Right lobe of liver (tissue), 6 donors: ENCODE data around the gene ANXA7. TPM values are rescaled to one million over a fixed set of nuclear protein-coding genes. Genes with fewer than 3 reads are reported as not detected.

Experiments used
- ATAC-seq, 4 donors: fragments of 200-7000 bp; cut with Tn5 transposase; one replicate each; pipeline ENCODE4 v1.9.1; 2020; ENCODE audit warnings: mild to moderate bottlenecking in 4 of 4, moderate library complexity in 4 of 4
- DNase-seq, 3 donors: peaks; one replicate each; pipeline ENCODE4 v3.0.0-alpha.2; 2020
- H3K27ac ChIP-seq, 3 donors: fragments of 200-600 bp; one replicate each; pipeline ENCODE4 v1.8.0; 2022
- H3K27me3 ChIP-seq, 2 donors: fragments of 200-600 bp; one replicate each; pipeline ENCODE4 v1.8.0; 2022
- H3K36me3 ChIP-seq, 4 donors: fragments of 200-600 bp; sonication (generic) in 1 of 4; one replicate each; pipeline versions ENCODE4 v1.5.1 to v1.8.0; 2017 to 2022; ENCODE audit warnings: control low read depth in 1 of 4
- H3K4me1 ChIP-seq, 4 donors: fragments of 200-600 bp; sonication (generic) in 1 of 4; one replicate each; pipeline versions ENCODE4 v1.5.1 to v1.8.0; 2017 to 2022; ENCODE audit warnings: control low read depth in 1 of 4
- H3K4me3 ChIP-seq, 3 donors: fragments of 200-600 bp; one replicate each; pipeline ENCODE4 v1.8.0; 2022
- H3K9me3 ChIP-seq, 4 donors: fragments of 200-600 bp; sonication (generic) in 1 of 4; one replicate each; pipeline versions ENCODE4 v1.5.1 to v1.8.0; 2017 to 2022; ENCODE audit warnings: control low read depth in 1 of 4
- POLR2A ChIP-seq: fragments of 450-650 bp; IDR thresholded peaks from one replicate; pipeline ENCODE4 v1.6.1; 2017; ENCODE audit warnings: antibody characterized with exemption, mild to moderate bottlenecking
- WGBS: methylation state at CpG from one replicate; pipeline ENCODE4 v1.1.6; 2018; ENCODE audit warnings: low coverage, low lambda C conversion rate; ENCODE audit not compliant: insufficient coverage; ENCODE audit errors: missing lambda C conversion rate; 5-methylcytosine and 5-hydroxymethylcytosine counted together
- intact Hi-C, 2 donors: fragments of 100-400 bp; cut with DNase I; formaldehyde crosslinking; loops; one replicate each; pipeline versions ENCODE4 v1.11.2 to v1.14.1; 2022
- total RNA-seq, 6 experiments: library from RNA; depleted of rRNA in 2 of 6; stranded (reverse); fragments of >200 nt in 2 of 6; fragmentation: NEBNext Ultra II Directional in 3 of 6; extraction: Animal tissue kit (Norgen Biotek cat#: 25700) in 3 of 6; gene quantifications; one replicate each; pipeline versions ENCODE4 v1.1.0 to v1.2.4, GENCODE V29; 2016 to 2023
- TF ChIP-seq, protein P1 (sequence below), 4 donors: fragments of 200-600 bp in 3 of 4; fragments of 450-650 bp in 1 of 4; IDR thresholded peaks; one replicate each; pipeline versions ENCODE4 v1.5.1 to v1.8.0; 2016 to 2022; ENCODE audit warnings: antibody characterized with exemption in 4 of 4, mild to moderate bottlenecking in 2 of 4
- donor health status: DM: no; HTN: yes; CAD: no.
- donor health status: DM: no; HTN: no; CAD: no.
- donor health status: DM: no; HTN: no; CAD: no.
- donor health status: DM: no; HTN: yes; CAD: no.
- donor health status: DM: no; HTN: yes; CAD: no.

Gene ANXA7
- total RNA-seq, 6 experiments from 2014 or later: 79.6 to 139 (median 102) TPM

DNA sequence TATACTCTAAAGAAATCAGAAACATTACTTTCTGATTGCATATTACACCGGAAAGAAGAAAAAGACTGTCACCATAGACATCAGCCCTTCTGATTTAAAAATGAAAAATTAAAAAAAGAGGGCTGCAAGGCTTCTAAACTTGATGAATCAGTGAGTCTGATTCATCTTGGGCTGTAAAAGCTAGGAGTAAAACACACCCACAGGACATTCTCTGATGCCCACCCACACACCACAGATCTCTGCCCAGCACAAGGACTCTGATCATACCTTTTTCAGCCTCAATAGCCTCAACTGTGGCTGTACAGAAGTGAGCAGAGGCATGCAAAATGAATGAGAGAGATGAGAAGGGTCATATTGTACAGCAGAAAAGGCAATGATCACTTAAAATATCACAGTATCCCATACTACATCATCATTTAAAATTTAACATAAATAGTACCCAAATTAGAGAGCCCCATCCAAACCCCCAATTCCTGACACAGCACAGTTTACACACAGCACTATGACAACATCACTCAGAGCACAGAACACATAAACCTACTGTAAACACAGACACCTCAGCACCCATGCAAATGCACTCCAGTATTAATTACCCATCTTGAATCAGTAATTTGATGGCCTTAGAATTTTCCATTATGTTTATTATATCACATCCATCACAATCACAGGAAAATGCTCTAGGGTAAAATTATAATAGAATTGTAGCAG is 25.9 kb upstream of the ANXA7 start:
- H3K4me3 ChIP-seq: no peak overlapping the region
- TF ChIP-seq POLR2A: no peak
- TF ChIP-seq, protein P1, sequence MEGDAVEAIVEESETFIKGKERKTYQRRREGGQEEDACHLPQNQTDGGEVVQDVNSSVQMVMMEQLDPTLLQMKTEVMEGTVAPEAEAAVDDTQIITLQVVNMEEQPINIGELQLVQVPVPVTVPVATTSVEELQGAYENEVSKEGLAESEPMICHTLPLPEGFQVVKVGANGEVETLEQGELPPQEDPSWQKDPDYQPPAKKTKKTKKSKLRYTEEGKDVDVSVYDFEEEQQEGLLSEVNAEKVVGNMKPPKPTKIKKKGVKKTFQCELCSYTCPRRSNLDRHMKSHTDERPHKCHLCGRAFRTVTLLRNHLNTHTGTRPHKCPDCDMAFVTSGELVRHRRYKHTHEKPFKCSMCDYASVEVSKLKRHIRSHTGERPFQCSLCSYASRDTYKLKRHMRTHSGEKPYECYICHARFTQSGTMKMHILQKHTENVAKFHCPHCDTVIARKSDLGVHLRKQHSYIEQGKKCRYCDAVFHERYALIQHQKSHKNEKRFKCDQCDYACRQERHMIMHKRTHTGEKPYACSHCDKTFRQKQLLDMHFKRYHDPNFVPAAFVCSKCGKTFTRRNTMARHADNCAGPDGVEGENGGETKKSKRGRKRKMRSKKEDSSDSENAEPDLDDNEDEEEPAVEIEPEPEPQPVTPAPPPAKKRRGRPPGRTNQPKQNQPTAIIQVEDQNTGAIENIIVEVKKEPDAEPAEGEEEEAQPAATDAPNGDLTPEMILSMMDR (IDR thresholded peaks at IDR 0.05): no peak
- no peaks in the 10 kb centered on the region for H3K9me3 ChIP-seq
- DNase-seq (no peak), ATAC-seq (no peak)
- intact Hi-C loops: no loop called here
- H3K4me1 ChIP-seq: no peaks in the 10 kb centered on the region
- H3K27ac ChIP-seq: no peak overlapping the region
- WGBS: 93% methylated on average over 1 of the region's 1 CpG
- no peaks in the 10 kb centered on the region for H3K27me3 ChIP-seq
- H3K36me3 ChIP-seq: peaks cover 0 to 6% (median 5%) of the 10 kb centered on the region in 4 donors

DNA sequence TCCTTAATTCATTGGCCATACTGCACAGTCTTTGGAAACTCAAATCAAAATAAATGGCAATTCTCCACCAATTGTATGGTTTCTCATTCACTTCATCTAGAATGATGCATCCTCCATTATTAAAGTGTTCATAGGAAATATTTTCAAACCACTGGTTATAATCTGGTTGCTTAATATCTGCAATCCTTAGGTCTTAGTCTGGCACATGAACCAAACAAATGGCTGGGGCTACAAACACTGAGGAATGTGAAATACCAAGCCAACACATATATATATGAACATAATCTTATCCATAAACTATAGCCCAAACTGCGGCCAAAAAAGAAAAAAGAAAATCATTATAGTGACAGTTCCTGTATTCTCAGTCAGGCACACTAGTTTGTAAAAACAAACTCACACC is 25.2 kb upstream of the ANXA7 start:
- 92% methylated on average over 1 of the region's 1 CpG for WGBS
- H3K4me1 ChIP-seq: no peaks in the 10 kb centered on the region
- no peak for DNase-seq
- no peaks in the 10 kb centered on the region for H3K27me3 ChIP-seq
- no peak for ATAC-seq
- H3K27ac ChIP-seq: no peak overlapping the region
- no peaks in the 10 kb centered on the region for H3K9me3 ChIP-seq
- intact Hi-C loops: no loop called here
- peaks cover 0 to 6% (median 3%) of the 10 kb centered on the region in 4 donors for H3K36me3 ChIP-seq
- TF ChIP-seq, protein P1 (IDR thresholded peaks at IDR 0.05): no peak
- TF ChIP-seq POLR2A: no peak
- no peak overlapping the region for H3K4me3 ChIP-seq

DNA sequence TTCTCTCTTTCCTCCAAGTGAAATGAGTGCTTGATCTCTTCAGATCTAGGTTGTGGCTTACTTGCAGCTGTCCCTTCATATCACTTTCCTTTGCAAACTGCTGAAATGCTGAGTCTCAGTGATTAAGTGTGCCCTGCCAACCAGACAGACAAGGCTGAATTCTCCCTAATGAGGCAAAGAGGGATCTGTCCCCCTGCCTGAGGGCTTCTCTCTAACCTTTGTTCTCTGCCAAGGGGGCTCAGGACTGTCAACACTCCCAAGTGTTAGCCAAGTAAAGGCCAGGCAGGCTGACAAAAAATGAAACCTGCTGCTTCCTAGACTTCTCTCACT is 19.6 kb upstream of the ANXA7 start, which contains the start of gene MSS51:
Gene MSS51, minus strand, starts transcription at position 24 of the 330 bp plus-strand sequence. CDS start 5,277 bp downstream, outside the sequence.
- TF ChIP-seq POLR2A: no peak
- TF ChIP-seq, protein P1 (IDR thresholded peaks at IDR 0.05): no peak
- intact Hi-C loops: no loop called here
- Histone ChIP-seq H3K27me3 (no peaks in the 10 kb centered on the region), H3K36me3 (peaks cover 0 to 6% (median 3%) of the 10 kb centered on the region in 4 donors), H3K4me3 (no peak within 1 kb of the TSS), H3K9me3 (no peaks in the 10 kb centered on the region), H3K4me1 (no peaks in the 10 kb centered on the region), H3K27ac (no peak within 1 kb of the TSS)
- ATAC-seq (no peak), DNase-seq (no peak)

DNA sequence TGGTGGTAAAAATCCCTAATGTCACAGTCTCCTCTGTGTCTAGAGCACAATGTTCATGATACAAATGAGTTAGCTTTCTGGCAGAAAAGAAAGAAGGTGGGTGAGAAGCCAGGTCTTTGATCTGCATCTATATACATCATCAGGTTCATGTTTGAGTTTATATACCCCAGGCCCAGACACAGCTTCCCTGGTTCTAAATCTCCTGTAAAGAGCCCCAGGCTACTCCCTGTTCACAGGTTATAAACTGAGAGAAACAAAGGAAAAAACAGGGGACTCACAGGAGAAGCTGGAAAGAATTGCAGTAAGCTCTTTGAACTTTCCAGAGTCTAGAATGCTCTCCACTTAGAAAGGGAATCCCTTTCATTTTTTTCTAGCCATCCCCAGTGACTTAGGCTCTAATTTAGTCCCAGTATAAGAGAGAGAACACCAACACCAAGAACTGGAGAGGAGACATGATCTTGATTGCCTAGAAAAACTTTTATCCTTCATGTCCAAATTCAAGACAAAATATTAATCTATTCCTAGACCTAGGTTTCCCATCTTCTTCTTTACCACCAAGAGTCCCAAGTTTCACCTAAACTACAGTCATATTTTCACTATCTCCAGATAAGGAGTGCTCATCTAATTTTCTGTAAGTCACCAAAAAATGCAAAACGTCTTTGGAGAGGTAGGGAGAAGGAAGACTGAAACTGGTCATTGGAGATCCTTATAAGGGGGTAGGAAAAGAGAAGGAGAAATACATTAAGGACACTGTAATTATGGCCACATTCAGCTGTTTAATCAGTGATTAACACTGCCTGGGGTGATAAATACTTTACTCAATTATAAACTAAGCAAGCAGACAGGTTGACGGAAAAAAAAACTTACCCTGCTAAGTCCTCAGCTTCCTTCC is 19.0 kb upstream of the ANXA7 start:
- H3K9me3 ChIP-seq: no peaks in the 10 kb centered on the region
- no peak for ATAC-seq

More for the DNA sequence above, 19.0 kb upstream of the ANXA7 start:
- Histone ChIP-seq H3K4me3 (no peak overlapping the region), H3K27me3 (no peaks in the 10 kb centered on the region), H3K36me3 (peaks cover 0 to 4% (median 1%) of the 10 kb centered on the region in 4 donors), H3K27ac (no peak overlapping the region), H3K4me1 (no peaks in the 10 kb centered on the region)
- intact Hi-C loops: no loop called here
- 57% methylated on average over 2 of the region's 2 CpGs for WGBS
- no peak for DNase-seq
- TF ChIP-seq, protein P1 (IDR thresholded peaks at IDR 0.05): no peak
- no peak for TF ChIP-seq POLR2A
